Neural progenitor cell (in vitro differentiated cells): Measurements from ENCODE around the gene MOSPD2. TPM values are rescaled to one million over a fixed set of nuclear protein-coding genes. Genes with fewer than 3 reads are reported as not detected.

Source experiments
- DNase-seq: peaks from one replicate; pipeline ENCODE4 v3.0.0-alpha.2; 2016; ENCODE audit warnings: low spot score
- H2AFZ ChIP-seq: fragments of 200-600 bp; sonication (generic); replicated peaks from 2 replicates; pipeline ENCODE4 v1.6.1; 2016; ENCODE audit warnings: antibody characterized with exemption
- H3F3A ChIP-seq: fragments of 200-600 bp; sonication (generic); 2 replicates; pipeline ENCODE4 v1.6.1; 2016; ENCODE audit warnings: antibody characterized with exemption, low read depth
- H3K27ac ChIP-seq: fragments of 200-600 bp; sonication (generic); 2 replicates; pipeline ENCODE4 v1.5.1; 2016; ENCODE audit warnings: mild to moderate bottlenecking
- H3K27me3 ChIP-seq: fragments of 200-600 bp; sonication (generic); 2 replicates; pipeline ENCODE4 v1.6.1; 2016; ENCODE audit warnings: mild to moderate bottlenecking, moderate library complexity
- H3K36me3 ChIP-seq: fragments of 200-600 bp; sonication (generic); 2 replicates; pipeline ENCODE4 v1.5.1; 2016
- H3K4me1 ChIP-seq: fragments of 200-600 bp; sonication (generic); 2 replicates; pipeline ENCODE4 v1.6.1; 2016; ENCODE audit warnings: mixed run types
- H3K4me2 ChIP-seq: fragments of 200-600 bp; sonication (generic); 2 replicates; pipeline ENCODE4 v1.6.1; 2016
- H3K4me3 ChIP-seq: fragments of 200-600 bp; sonication (generic); 2 replicates; pipeline ENCODE4 v1.5.1; 2016
- H3K79me2 ChIP-seq: fragments of 200-600 bp; sonication (generic); 2 replicates; pipeline ENCODE4 v1.6.1; 2016; ENCODE audit warnings: low read depth
- H3K9ac ChIP-seq: fragments of 200-600 bp; sonication (generic); 2 replicates; pipeline ENCODE4 v1.6.1; 2016
- H3K9me3 ChIP-seq: fragments of 200-600 bp; sonication (generic); 2 replicates; pipeline ENCODE4 v1.5.1; 2016; ENCODE audit warnings: low read depth
- H4K20me1 ChIP-seq: fragments of 200-600 bp; sonication (generic); 2 replicates; pipeline ENCODE4 v1.6.1; 2016; ENCODE audit warnings: low read depth
- H3K27ac Mint-ChIP-seq: 3 replicates; pipeline ENCODE4 v1.8.0; 2021; ENCODE audit warnings: mixed read lengths
- H3K27me3 Mint-ChIP-seq: 2 replicates; pipeline ENCODE4 v1.8.0; 2022; ENCODE audit warnings: low read depth, mild to moderate bottlenecking, inconsistent platforms, moderate library complexity, mixed read lengths; ENCODE audit not compliant: insufficient read depth
- H3K36me3 Mint-ChIP-seq: 3 replicates; pipeline ENCODE4 v1.8.0; 2021; ENCODE audit warnings: mixed read lengths
- H3K4me1 Mint-ChIP-seq: 3 replicates; pipeline ENCODE4 v1.8.0; 2021; ENCODE audit warnings: mixed read lengths
- H3K4me3 Mint-ChIP-seq: 3 replicates; pipeline ENCODE4 v1.8.0; 2021; ENCODE audit warnings: mild to moderate bottlenecking, moderate library complexity, mixed read lengths
- H3K9me3 Mint-ChIP-seq: 3 replicates; pipeline ENCODE4 v1.8.0; 2020; ENCODE audit warnings: mixed read lengths
- EZH2 ChIP-seq: fragments of 200-600 bp; sonication (generic); IDR thresholded peaks from 2 replicates; pipeline ENCODE4 v1.6.1; 2017; ENCODE audit warnings: antibody characterized with exemption, mild to moderate bottlenecking, moderate library complexity
- EZH2phosphoT487 ChIP-seq: fragments of 200-600 bp; sonication (generic); IDR thresholded peaks from 2 replicates; pipeline ENCODE4 v1.6.1; 2017; ENCODE audit warnings: antibody characterized with exemption
- total RNA-seq: library from RNA; depleted of rRNA; stranded (reverse); fragments of >200 nt; gene quantifications from 2 replicates; pipeline ENCODE4 v1.2.3, GENCODE V29; 2015; ENCODE audit warnings: low replicate concordance
- TF ChIP-seq, protein P1 (sequence below): fragments of 200-600 bp; sonication (generic); IDR thresholded peaks from 2 replicates; pipeline ENCODE4 v1.5.1; 2017; ENCODE audit warnings: antibody characterized with exemption, mild to moderate bottlenecking

Gene MOSPD2
- total RNA-seq, 1 donor from 2014 or later: 24.5 TPM

DNA sequence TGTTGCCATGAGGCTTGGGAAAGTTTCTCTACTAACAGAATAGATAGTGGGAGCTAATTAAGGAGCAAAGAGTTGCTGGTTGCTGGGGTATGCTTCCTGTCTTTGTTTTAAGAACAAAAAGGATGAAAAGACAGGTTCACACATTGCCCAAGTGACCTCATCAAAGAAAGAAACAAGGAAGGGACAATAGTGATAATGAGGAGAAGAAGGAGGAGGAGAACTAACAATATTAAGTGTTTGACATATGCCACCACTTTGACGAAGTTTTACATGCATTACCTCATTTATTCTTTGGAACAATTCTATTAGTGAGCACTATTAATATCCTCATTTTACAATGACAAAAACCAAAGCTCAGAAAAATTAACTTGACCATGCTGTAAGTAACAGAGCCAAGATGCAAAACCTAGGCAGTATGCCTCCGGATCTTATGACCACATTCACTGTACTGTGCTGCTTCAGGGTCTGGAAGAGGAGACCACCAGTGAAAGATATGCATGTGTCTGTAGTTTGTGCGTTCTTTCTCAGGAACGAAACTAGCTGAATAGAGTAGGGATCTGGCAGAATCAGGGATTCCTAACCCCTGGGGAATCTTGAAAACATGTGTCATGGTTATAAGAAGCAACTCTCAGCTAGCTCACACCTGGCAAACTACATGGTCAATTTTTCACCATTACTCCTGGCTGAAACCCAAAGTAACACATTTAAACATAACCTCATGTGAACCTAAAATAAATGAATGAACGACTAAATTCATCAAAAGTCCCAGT, 83.8 kb downstream of the MOSPD2 start:
- no peak for DNase-seq
- peaks cover 16% of the 10 kb centered on the region for H3K9me3 Mint-ChIP-seq
- TF ChIP-seq, protein P1, sequence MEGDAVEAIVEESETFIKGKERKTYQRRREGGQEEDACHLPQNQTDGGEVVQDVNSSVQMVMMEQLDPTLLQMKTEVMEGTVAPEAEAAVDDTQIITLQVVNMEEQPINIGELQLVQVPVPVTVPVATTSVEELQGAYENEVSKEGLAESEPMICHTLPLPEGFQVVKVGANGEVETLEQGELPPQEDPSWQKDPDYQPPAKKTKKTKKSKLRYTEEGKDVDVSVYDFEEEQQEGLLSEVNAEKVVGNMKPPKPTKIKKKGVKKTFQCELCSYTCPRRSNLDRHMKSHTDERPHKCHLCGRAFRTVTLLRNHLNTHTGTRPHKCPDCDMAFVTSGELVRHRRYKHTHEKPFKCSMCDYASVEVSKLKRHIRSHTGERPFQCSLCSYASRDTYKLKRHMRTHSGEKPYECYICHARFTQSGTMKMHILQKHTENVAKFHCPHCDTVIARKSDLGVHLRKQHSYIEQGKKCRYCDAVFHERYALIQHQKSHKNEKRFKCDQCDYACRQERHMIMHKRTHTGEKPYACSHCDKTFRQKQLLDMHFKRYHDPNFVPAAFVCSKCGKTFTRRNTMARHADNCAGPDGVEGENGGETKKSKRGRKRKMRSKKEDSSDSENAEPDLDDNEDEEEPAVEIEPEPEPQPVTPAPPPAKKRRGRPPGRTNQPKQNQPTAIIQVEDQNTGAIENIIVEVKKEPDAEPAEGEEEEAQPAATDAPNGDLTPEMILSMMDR: no peak
- TF ChIP-seq EZH2: no peak
- TF ChIP-seq EZH2phosphoT487: no peak
- H2AFZ ChIP-seq: no peak overlapping the region
- H3F3A ChIP-seq: no peaks in the 10 kb centered on the region
- H3K4me1 ChIP-seq: no peaks in the 10 kb centered on the region
- H3K4me3 ChIP-seq: no peak overlapping the region
- no peaks in the 10 kb centered on the region for H3K27me3 Mint-ChIP-seq
- no peak overlapping the region for H3K4me2 ChIP-seq
- no peaks in the 10 kb centered on the region for H3K36me3 Mint-ChIP-seq
- H3K27ac ChIP-seq: no peak overlapping the region
- H4K20me1 ChIP-seq: no peaks in the 10 kb centered on the region
- no peaks in the 10 kb centered on the region for H3K4me1 Mint-ChIP-seq
- no peaks in the 10 kb centered on the region for H3K9me3 ChIP-seq
- H3K36me3 ChIP-seq: no peaks in the 10 kb centered on the region
- no peaks in the 10 kb centered on the region for H3K79me2 ChIP-seq
- H3K27ac Mint-ChIP-seq: no peak overlapping the region
- no peak overlapping the region for H3K9ac ChIP-seq
- H3K4me3 Mint-ChIP-seq: no peak overlapping the region
- no peaks in the 10 kb centered on the region for H3K27me3 ChIP-seq

DNA sequence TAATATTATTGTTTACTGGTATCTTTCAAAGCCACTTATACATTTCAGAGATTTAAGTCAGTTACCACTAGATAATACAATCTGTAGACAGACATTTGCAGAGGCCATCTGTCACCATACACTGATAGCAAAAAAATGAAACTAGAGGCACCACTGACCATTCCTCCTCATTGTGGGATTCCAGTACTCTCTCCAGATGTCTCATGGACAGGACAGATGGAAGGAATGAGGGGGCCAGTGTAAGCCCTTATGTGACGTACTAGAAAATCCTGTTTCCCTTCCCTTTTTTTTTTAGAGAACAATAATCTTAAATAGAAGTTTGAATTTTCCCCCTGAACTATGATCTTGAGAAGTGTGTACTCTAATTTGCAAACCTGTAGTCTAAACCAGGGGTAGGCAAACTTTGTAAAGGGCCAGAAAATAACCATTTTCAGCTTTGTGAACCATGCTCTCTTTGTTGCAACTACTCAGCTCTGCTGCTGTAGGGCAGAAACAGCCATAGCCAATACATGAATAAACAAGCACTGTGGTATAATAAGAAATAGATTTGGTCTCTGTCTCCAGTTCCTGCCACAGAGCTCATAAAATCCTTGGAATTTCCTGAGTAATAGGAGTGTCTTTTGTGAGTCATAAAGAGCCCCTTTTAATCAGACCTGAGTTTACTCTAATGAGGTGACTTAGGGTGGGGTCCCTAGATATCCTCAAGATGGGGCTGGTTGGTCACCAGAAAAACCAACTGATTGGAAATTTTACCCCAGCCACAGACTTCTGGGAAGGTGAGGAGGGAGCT, 90.4 kb downstream of the MOSPD2 start:
- no peaks in the 10 kb centered on the region for H3K4me1 ChIP-seq
- Mint-ChIP-seq H3K9me3 (no peaks in the 10 kb centered on the region), H3K27ac (no peak overlapping the region), H3K4me3 (no peak overlapping the region), H3K4me1 (no peaks in the 10 kb centered on the region), H3K36me3 (no peaks in the 10 kb centered on the region), H3K27me3 (no peaks in the 10 kb centered on the region)
- DNase-seq: no peak
- no peak overlapping the region for H3K4me2 ChIP-seq
- no peaks in the 10 kb centered on the region for H3K36me3 ChIP-seq
- no peak overlapping the region for H2AFZ ChIP-seq
- no peaks in the 10 kb centered on the region for H3K27me3 ChIP-seq
- H3K4me3 ChIP-seq: no peak overlapping the region
- no peak overlapping the region for H3K9ac ChIP-seq
- TF ChIP-seq, protein P1: no peak
- TF ChIP-seq EZH2 (no peak), EZH2phosphoT487 (no peak)
- no peak overlapping the region for H3K27ac ChIP-seq
- H3K79me2 ChIP-seq: no peaks in the 10 kb centered on the region
- no peaks in the 10 kb centered on the region for H4K20me1 ChIP-seq
- no peaks in the 10 kb centered on the region for H3F3A ChIP-seq
- H3K9me3 ChIP-seq: no peaks in the 10 kb centered on the region

DNA sequence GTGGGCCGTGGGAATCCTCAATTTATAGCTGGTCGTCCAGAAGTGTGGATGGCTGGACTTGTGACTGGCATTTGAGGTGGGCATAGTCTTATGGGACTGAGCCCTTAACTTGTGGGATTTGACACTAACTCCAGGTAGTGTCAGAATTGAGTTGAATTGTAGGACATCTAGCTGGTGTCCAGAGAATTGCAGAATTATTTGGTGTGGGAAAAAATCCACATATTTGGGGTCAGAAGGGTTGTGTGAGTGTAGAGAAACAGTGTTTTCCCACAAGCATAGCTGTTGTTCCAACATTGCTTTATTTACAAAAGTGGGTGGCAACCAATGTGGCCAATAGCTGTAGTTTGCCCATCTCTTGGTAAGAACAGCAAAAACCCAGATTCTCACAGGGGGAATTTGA, 91.3 kb downstream of the MOSPD2 start:
- H3K9me3 Mint-ChIP-seq: no peaks in the 10 kb centered on the region
- H3K27ac ChIP-seq: no peak overlapping the region
- no peak overlapping the region for H3K9ac ChIP-seq
- no peaks in the 10 kb centered on the region for H3F3A ChIP-seq
- H3K4me3 ChIP-seq: no peak overlapping the region
- TF ChIP-seq EZH2 (no peak), EZH2phosphoT487 (no peak)
- TF ChIP-seq, protein P1: no peak
- no peaks in the 10 kb centered on the region for H4K20me1 ChIP-seq
- H3K36me3 ChIP-seq: no peaks in the 10 kb centered on the region
- H3K9me3 ChIP-seq: no peaks in the 10 kb centered on the region
- no peaks in the 10 kb centered on the region for H3K36me3 Mint-ChIP-seq
- no peaks in the 10 kb centered on the region for H3K4me1 Mint-ChIP-seq
- H3K27ac Mint-ChIP-seq: no peak overlapping the region
- no peak overlapping the region for H3K4me2 ChIP-seq
- DNase-seq: no peak
- no peak overlapping the region for H3K4me3 Mint-ChIP-seq
- no peaks in the 10 kb centered on the region for H3K27me3 ChIP-seq
- H3K4me1 ChIP-seq: no peaks in the 10 kb centered on the region
- no peak overlapping the region for H2AFZ ChIP-seq
- no peaks in the 10 kb centered on the region for H3K79me2 ChIP-seq
- no peaks in the 10 kb centered on the region for H3K27me3 Mint-ChIP-seq

Other genes with a start within 250 kb of the MOSPD2 start
- 17.7 and 24.5 TPM in 2 replicates for gene FANCB, start 352 bp upstream of the MOSPD2 start, total RNA-seq